GM18909 (cell line): ENCODE data around the gene PAK2.
"Not testable (repeated sequence)": the region's sequence is repeated elsewhere in the genome, so short reads cannot be mapped to it uniquely, and the experiment has no call there.

Experiments
- ATAC-seq: cut with Tn5 transposase; IDR thresholded peaks from one replicate; pipeline ENCODE4 v1.9.1; 2021; ENCODE audit warnings: mild to moderate bottlenecking; ENCODE audit not compliant: unreplicated experiment, poor library complexity

Gene PAK2

GRCh38 chr3:196735751-196736150 lies 3.9 kb upstream of the PAK2 start:
- no peak for ATAC-seq

GRCh38 chr3:196736670-196737374 lies 2.8 kb upstream of the PAK2 start:
- ATAC-seq, result no peak

- no peak for ATAC-seq
Observed at GRCh38 chr3:196737655-196738054, 2.0 kb upstream of the PAK2 start.

- no peak for ATAC-seq
Observed at GRCh38 chr3:196740481-196741248, 1.0 kb downstream of the PAK2 start.

GRCh38 chr3:196741249-196741889 lies 1.7 kb downstream of the PAK2 start:
- no peak for ATAC-seq

GRCh38 chr3:196743569-196743968 lies 3.9 kb downstream of the PAK2 start:
- ATAC-seq, result not testable (repeated sequence)

- ATAC-seq, result no peak
Observed at GRCh38 chr3:196749125-196749524, 9.5 kb downstream of the PAK2 start.

GRCh38 chr3:196753201-196753600 lies 13.5 kb downstream of the PAK2 start:
- ATAC-seq, result no peak

- ATAC-seq, result no peak
Observed at GRCh38 chr3:196754091-196754981, 14.7 kb downstream of the PAK2 start.

- no peak for ATAC-seq
Observed at GRCh38 chr3:196756732-196757131, 17.1 kb downstream of the PAK2 start.

- no peak for ATAC-seq
Observed at GRCh38 chr3:196757876-196758739, 18.5 kb downstream of the PAK2 start.

GRCh38 chr3:196763179-196763578 lies 23.5 kb downstream of the PAK2 start:
- ATAC-seq, result no peak

- no peak for ATAC-seq
Observed at GRCh38 chr3:196765454-196765853, 25.8 kb downstream of the PAK2 start.

- no peak for ATAC-seq
Observed at GRCh38 chr3:196771067-196771466, 31.4 kb downstream of the PAK2 start.

- ATAC-seq, result no peak
Observed at GRCh38 chr3:196772102-196772501, 32.4 kb downstream of the PAK2 start.

- ATAC-seq, result no peak
Observed at GRCh38 chr3:196772897-196773296, 33.2 kb downstream of the PAK2 start.

- no peak for ATAC-seq
Observed at GRCh38 chr3:196774191-196774820, 34.6 kb downstream of the PAK2 start.

GRCh38 chr3:196774848-196775422 lies 35.3 kb downstream of the PAK2 start:
- ATAC-seq, result no peak

GRCh38 chr3:196775938-196776337 lies 36.3 kb downstream of the PAK2 start:
- no peak for ATAC-seq
